GM10266 (cell line): Measurements from ENCODE around the gene SPDL1.

Experiments used
- DNase-seq: peaks from one replicate; pipeline ENCODE4 v3.0.0; 2012; ENCODE audit errors: extremely low spot score
- CTCF ChIP-seq: IDR thresholded peaks from 2 replicates; pipeline ENCODE4 v1.5.1; 2012; ENCODE audit warnings: mild to moderate bottlenecking, low read depth; ENCODE audit not compliant: control insufficient read depth, insufficient read depth; ENCODE audit errors: missing control alignments

The SPDL1 gene

GRCh38 chr5:169571355-169571754 is 12.2 kb upstream of the SPDL1 start:
- DNase-seq: no peak
- no peak for TF ChIP-seq CTCF

GRCh38 chr5:169574134-169574646 is 9.4 kb upstream of the SPDL1 start:
- TF ChIP-seq CTCF: no peak
- DNase-seq: no peak

DNA sequence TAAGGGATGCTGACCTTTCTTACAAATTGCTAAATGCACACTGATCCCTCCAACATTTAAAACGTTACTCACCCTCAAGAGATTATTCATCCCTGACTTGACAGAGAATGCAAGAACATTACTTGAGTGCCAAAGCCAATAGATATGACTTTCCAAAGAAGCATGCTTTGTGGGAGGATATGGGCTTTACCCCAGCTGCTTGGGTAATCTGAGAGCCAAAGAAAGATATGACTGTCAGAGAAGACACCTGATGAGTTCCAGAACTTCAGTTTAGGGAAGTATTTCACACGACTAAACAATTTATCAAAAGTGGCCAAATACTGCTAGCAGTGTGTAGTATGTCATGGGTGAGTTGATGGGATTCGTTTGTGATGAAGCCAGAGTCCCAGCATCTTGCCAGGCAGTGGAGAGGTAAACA is 7.4 kb upstream of the SPDL1 start:
- no peak for TF ChIP-seq CTCF

DNA sequence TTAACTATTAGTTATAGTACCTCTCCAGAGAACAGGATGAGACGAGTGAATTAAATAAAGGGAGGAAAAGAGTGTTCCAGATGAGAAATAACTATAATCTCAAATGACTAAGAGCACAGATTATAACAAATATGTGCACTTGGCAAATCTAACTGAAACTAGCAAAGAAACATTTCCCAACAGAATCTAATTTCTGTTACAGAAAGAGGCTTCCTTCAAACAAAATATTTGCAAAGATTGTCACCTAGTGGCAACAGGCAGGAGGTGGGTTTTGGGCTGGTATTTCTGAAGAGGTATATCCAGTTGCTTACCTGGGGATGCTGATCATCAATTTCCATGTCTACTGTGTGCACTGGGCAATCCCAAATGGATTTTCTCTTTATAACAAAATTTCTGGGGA is 5.6 kb upstream of the SPDL1 start:
- peak; percentile 47 for TF ChIP-seq CTCF
- DNase-seq: no peak

More for the DNA sequence above, 7.4 kb upstream of the SPDL1 start:
- no peak for DNase-seq

- DNase-seq: no peak
- TF ChIP-seq CTCF: no peak
Measured at GRCh38 chr5:169580964-169581363, 2.6 kb upstream of the SPDL1 start.

- peak; percentile 76 for TF ChIP-seq CTCF
- DNase-seq: peak; percentile 50
Measured at GRCh38 chr5:169581580-169582227, 1.9 kb upstream of the SPDL1 start.

DNA sequence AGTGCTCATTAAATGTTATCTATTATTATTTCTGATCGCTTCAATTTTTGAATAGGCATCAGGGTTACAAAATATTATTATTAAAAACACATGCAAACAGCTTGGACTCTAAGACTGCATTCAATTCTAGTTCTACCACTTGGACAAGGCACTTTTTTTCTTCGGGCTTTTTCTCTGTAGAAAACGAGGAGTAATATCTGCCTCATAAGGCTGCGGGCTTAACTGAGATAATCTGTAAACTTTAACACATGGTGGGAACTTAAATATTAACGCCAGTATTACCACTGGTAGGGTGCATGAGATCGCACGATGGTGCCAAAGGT is 511 bp upstream of the SPDL1 start:
- DNase-seq: no peak

More for the DNA sequence above, 511 bp upstream of the SPDL1 start:
- TF ChIP-seq CTCF: no peak
